HG02840 (cell line): ENCODE results near the gene KIF26B.
"Not testable (repeated sequence)": the region's sequence is repeated elsewhere in the genome, so short reads cannot be mapped to it uniquely, and the experiment has no call there.

ENCODE experiments used
- ATAC-seq: cut with Tn5 transposase; IDR thresholded peaks from one replicate; pipeline ENCODE4 v1.9.1; 2021; ENCODE audit warnings: mild to moderate bottlenecking, moderate library complexity, moderate number of reproducible peaks; ENCODE audit not compliant: unreplicated experiment, low FRiP score

KIF26B gene

DNA sequence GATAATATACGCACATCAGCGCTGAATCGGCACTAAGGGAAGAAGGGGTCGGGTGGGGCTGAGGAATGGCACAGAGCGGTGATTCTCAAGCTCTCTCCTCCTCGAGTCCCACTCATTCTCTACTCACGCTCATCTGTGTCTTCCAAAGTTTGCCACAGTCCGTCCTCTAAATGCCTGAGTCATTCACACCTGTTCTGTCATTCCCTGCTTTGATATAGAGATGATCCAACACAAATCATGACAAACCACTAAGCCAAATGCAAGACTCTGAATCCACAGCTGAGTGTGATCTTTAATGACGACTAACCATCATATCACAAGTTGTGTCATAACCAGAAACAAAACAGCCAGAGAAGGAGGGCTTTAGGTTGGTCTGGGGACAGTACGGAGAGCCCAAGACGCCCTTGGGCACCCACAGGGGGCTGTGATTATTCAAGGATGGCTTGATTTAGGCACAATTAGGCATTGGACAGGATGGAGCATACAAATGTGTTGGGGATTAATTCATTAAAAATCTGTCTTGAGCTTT is 501.5 kb downstream of the KIF26B start:
- no peak for ATAC-seq

DNA sequence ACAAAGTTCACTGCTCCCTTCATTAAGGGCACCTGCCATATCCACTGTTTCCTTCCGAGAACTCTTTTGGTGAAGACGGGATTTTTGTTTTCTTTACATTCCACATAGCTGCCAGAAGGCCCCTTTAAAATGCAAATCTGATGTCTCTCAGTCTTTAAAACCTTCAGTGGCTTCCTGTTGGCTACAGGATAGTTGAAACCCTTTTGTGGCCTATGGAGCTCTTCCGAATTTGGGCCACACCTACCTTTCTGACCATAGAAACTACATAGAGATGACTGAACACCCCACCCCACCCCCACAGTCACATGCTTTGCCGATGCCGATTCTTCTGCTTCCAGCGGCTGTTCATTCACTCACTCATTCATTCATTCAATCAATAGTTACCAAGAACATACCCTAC is 502.6 kb downstream of the KIF26B start:
- no peak for ATAC-seq

DNA sequence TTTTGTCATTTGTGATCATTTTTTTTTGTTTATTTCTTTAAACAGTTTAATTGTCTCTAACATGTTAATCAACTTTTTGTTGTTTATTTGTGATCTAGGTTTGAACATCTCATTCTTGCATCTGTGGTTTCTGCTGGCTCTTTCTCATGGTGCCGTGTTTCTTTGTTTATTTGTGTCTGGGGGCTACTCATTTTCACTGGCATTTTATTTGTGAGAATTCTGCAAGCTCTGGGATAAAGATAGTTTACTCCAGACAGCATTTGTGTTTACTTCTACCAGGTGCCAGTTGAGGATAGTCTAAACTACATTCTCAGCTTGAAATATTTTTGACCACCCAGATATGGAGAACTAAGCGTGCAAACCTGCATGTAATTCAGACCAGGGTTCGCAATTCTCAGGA is 508.6 kb downstream of the KIF26B start:
- no peak for ATAC-seq

DNA sequence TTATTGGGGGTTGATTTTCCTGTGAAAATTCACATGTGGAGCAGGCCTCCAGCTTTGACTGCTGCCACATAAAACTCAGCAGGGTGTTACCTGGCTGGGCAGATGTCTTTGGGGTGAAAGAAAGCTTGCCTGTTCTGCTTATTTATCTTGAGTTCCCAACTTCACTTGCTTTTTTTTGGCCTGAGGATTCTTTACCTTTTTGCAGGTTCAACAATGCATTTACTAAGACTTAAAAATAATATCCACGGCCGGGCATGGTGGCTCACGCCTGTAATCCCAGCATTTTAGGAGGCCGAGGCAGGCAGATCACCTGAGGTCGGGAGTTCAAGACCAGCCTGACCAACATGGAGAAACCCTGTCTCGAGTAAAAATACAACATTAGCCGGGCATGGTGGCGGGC is 509.1 kb downstream of the KIF26B start:
- ATAC-seq, result no peak

DNA sequence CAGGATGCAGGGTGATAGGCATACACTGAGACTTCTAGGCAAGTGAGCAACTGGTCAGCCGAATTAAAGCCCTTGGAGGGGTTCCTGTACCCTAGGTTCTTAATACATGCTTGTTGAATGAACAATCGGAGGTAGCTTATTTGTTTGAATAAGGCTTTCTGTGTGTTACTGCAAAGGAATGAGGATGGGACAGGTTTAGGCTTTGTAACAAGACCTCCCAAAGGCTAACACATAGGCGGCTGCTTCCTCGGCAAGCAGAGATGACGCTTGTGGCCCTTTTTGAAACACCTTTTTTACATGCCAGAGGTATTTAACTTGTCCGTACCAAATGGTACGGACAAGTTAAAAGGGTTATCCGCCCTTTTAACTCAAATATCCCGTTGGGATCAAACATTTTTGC is 511.6 kb downstream of the KIF26B start:
- no peak for ATAC-seq

DNA sequence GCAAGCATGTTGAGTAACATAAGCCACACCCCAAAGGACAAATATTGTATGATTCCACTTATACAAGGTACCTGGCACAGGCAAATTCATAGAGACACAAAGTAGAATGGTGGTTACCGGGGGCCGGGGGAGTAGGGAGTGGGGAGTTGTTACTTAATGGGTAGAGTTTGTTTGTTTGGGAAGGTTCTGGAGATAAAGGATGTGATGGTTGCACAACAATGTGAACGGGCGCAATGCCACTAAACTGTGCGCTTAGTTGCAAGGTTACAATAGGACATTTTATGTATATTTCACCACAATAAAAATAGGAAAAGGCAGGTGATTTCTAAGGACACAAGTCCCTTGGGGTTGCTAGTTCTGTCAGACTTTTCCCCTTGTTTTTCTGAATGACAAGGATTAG is 516.6 kb downstream of the KIF26B start:
- ATAC-seq, result no peak

DNA sequence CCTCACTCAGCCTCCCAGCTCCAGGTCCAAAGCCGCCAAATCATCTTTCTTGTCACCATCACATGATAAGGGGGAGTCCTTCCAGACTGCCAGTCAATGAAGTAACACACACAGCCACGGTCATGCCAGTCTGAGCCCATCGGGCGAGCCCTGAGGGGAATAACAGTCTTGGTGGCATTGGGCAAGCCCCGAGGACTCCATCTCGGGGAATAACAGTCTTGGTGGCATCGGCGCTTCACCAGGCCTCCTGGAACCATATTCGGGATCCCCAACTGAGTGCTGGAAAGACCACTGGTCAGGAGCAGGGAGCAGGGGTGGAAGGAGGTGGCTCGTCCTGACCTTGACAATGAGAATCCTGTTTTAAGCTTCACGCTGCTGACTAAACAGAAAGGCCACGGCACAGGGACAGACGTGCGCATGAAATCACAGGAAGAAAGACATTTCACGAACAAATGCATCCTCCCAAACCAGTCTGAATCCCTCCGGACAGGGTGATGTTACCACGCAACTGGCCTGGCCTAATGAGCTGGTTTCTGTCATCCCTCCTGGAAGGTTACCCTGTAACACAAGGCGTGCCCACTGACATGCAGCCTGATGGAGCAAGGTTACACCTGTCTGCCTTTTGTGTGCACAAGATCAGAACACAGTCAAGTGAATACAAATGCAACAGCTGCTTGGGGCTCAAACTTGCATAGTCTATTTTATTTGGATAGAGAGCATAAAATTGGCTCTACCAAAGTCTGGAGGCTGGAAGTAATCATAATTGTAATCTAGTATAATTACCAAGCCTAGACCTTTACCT is 517.4 kb downstream of the KIF26B start:
- no peak for ATAC-seq

DNA sequence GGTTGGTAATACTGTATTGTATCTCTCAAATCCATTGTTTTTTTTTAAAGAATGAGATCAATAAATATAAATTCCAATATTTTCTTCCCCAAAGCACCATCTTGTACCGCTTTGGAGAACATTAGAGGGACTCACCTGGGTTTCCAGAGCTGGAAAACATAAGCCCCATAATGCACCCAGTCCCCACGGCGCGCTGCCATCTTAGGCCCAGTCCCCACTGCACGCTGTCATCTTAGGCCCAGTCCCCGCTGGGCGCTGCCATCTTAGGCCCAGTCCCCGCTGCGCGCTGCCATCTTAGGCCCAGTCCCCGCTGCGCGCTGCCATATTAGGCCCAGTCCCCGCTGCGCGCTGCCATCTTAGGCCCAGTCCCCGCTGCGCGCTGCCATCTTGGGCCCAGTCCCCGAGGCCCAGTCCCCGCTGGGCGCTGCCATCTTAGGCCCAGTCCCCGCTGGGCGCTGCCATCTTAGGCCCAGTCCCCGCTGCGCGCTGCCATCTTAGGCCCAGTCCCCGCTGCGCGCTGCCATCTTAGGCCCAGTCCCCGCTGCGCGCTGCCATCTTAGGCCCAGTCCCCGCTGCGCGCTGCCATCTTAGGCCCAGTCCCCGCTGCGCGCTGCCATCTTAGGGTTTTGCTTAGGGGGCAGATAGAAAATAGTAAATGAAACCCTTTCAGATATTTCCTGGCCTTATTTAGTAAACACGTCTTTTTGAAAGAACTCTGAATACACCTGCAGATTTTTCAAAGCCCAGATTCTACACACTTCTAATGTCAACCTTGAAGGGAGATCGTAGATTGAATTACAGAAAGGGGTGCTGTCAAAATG is 518.3 kb downstream of the KIF26B start:
- not testable (repeated sequence) for ATAC-seq

DNA sequence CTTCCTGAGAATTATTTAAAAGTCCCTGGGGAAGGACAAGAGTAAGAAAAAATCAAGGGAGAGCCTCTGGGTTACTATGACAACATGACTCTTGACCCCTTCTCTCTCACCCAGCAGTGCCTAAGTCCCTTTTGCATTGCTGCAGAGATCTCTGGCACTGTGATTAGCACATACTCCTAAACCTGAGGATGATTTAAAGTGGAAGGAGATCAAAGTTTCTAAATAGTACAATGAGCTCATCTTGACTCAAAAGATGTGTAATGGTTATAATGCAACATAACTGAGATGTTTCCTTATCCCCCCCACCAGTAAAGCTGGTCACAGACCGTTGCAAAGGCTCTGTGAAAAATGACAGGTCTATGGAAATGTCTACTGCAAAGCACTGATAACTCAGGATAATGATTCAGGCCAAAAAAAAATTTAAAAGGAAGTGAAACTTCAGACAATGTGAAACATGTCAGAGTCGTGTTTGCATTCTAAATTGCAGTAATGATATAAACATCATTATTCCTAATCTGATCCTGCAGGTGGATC is 519.2 kb downstream of the KIF26B start:
- ATAC-seq, result no peak

DNA sequence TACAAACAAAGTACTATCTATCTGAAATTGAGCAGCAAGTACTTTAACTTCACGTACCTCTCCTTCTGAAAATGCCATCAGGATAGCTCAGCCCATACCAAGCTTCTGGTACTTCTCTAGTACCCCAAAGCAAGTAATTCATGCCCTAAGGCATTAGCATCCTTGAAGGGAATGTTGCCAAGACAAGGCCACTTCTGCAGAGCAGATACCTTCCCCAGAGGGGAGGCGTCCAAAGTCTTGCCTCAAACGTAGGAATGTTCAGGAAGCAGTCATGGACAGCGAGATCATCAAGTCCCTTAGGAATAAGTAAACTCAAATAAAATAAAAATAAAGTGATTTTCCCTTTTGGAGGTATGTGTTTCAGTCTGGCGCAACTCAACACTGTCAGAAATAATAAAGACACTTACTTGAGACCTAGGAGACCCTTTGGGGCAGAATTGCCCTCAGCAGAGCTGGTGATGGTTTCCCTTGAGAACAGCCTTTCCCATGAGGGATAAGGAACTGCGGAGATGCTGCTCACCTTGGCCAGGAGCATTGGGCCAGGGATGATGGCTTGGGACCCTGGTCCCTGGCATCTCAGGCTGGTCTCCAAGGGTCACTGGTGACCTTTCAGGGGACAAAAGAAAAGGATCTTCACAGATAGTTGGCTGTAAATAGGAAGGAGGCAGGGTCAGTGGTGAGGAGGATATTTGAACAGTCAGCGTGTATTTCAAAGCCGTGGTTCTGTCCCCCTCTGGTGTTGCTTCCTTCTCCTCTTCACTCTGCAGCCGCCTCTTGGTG is 522.9 kb downstream of the KIF26B start:
- ATAC-seq, result no peak

DNA sequence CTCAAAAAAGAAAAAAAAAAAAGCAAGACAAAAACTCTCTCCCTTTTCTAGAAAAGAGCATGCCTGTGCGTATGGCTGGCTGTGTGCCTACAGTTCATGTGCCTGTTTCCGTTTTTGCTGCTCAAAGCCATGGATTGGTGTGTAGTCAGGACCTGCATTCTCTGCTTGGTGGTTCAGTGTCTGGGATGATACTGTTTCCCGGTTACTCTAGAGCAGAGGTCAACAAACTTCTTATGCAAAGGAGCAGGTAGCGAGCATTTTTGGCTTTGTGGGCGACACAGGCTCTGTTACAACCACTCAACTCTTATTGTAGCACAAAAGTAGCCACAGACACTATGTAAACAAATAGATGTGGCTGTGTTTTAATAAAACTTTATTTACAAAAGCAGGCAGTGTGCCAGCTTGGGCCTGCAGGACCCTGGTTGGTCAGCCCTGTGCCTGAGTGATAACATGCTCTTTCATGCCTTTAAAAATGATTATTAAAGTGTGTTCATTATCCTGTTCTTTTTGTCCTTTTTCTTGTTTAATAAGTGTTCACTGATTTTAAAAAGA is 524.2 kb downstream of the KIF26B start:
- no peak for ATAC-seq

DNA sequence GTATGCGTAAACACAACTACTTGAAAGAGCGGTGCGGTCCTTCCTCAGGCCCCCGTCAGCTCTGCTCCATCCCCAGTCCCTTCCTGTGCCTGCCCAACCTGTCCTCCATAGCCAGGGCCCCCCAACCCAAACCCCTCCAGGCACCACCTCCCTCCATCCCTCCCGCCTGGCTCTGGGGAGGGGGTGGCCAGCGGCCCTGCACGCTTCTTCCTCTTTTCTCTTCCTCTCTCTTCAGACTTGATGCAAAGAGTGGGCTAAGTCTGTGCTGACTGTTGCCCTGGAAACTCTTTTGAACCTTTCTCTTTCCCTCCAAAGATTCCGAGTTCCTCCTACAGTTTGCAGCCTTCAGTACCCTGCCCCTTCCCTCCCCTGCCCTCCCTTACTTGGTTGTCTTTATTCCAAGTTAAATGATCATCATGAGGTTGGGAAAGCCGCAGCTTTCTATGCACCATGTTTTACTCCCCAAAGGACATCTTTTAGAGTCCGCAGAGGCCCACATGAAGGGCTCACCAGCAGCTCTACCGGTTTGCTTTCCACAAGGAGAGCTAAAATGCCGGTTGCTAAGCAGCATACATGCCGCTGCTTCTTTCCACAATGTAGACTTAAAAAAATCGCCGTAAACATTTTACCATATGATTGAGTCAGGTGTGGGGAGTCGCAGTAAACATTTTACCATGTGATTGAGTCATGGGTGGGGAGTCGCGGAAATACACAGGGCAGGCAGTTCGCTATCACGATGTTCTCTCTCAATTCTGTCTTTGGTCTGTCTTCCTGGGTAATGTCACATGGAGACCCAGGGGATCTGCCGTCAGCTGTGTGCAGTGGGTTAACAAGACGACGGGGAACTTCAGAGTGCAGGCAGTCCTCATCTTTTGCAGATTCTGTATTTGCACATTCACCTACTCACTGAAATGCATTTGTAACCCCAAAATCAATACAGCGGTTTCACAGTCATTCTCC is 525.3 kb downstream of the KIF26B start:
- no peak for ATAC-seq

DNA sequence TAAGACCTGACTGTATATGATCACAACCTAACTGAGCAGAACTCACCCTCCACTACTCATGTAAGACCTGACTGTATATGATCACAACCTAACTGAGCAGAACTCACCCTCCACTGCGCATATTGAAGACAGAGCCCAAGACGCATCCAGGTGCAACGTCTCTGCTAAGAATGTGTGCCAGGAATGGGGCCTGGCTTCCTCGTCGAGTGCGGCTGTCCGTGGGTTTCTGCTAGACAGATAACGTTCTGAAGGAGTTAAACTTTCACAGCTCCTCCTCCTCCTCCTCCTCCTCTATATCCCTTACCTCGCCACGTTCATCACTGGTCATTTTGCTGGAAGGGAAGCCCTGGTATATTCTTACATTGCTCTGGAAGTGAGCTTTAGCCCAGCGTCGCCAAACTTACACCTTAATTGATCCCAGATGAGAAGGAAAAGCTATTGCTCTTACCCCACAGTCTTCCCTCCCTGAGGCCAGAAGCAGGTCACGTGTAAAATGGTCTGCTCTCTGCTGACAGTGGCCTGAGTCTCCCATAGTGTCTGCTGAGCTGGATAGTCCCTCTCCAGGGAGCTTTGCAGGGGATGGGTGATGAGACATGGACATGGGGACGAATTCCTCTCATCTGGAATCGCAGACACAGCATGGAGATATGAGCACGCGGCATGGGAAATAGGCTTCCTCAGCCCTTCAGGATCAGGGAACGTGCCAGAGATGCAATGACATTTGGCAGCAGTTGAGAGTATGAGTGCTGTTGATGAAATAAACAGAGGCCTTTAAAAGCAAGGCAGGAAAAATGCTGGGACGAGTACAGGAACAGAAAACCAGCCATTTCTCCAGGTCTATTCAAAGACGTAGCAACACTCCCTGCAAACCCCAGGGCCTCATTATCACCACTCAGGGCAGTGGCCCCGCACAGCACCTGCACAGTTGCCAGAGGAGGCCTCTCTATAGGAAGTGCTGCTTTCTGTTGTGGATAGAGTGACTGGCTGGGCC is 528.1 kb downstream of the KIF26B start:
- no peak for ATAC-seq

DNA sequence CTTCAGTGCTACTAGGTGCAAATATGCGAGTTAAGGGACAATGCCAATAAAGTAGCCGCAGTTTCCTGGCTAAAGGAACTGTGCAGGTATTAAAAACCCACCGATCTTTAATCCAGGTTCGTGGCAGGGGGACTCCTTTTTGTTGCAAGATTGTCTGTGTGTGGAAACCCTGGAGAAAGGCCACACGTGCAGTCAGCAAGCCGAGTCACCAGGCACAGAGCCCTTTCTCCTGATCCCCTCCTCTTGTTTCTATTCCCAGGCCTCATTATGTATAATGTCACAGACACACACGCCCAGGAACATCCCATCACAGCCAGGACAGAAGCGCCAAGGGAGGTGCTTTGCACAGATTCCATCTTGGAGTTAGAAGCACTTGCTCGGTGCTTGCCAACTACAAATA is 528.9 kb downstream of the KIF26B start:
- ATAC-seq, result no peak

DNA sequence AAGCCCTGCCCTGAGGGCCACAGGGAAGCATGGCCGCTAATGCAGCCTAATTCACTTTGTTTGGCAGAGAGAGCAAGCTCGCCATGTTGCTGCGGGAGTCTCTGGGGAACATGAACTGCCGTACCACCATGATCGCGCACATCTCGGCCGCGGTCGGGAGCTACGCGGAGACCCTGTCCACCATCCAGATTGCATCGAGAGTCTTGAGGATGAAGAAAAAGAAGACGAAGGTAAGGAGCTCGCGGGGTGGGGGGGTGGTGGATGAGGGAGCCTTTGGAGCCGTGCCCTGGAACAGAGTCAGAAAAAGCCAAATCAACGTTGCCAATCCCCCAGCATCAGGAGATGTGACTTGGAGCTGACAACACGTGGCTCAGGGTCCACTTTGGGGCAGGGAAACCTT is 529.4 kb downstream of the KIF26B start:
- no peak for ATAC-seq

DNA sequence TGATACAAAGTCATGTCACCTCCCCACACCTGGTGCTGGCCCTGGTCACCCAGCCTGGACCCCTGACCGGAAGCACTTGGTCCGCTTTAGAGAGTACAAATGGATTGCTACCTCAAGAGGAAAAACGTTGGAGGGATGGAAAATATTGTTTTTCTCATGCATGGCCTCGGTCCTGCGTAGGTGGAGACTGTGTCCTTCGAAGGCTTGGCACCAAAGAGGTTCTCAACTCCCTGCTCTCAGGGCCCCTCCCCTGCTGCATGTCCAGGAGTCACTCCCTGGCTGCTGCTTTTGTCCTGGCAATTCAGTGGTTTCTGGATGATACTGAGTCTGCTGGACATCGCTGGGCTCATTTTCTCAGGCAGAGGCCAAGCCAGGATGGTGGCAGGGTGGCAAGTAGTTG is 529.8 kb downstream of the KIF26B start:
- ATAC-seq, result no peak

DNA sequence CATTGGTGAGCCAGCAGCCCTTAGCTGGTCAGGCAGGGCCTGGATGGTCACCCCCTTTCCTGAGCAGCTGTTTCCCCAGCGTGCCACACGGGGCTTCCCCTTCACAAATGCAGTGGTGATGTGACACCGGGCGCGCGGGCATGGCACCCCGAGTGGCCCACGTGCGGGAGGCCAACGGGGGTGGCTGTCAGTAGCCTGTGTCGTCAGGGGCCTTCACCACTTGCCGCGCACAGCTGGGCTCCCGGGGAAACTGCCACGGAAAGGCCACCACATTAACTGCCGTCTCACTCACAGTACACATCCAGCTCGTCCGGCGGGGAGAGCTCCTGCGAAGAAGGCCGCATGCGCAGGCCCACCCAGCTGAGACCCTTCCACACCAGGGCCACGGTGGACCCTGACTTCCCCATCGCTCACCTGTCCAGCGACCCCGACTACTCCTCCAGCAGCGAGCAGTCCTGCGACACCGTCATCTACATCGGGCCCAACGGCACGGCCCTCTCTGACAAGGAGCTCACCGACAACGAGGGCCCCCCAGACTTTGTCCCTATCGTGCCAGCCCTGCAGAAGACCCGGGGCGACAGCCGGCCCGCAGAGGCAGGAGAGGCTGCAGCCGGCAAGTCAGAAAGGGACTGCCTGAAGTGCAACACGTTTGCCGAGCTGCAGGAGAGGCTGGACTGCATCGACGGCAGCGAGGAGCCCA is 530.5 kb downstream of the KIF26B start:
- no peak for ATAC-seq
